Epidermal melanocyte (primary cell): ENCODE data around the gene OR2F2.
A peak's percentile ranks its signal among the peaks of the same experiment; 100 is the strongest.

Experiments used
- DNase-seq: peaks from one replicate; pipeline ENCODE4 v3.0.0; 2011; ENCODE audit warnings: low spot score; ENCODE audit not compliant: insufficient read length

Gene OR2F2, protein sequence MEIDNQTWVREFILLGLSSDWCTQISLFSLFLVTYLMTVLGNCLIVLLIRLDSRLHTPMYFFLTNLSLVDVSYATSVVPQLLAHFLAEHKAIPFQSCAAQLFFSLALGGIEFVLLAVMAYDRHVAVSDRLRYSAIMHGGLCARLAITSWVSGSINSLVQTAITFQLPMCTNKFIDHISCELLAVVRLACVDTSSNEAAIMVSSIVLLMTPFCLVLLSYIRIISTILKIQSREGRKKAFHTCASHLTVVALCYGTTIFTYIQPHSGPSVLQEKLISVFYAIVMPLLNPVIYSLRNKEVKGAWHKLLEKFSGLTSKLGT

DNA sequence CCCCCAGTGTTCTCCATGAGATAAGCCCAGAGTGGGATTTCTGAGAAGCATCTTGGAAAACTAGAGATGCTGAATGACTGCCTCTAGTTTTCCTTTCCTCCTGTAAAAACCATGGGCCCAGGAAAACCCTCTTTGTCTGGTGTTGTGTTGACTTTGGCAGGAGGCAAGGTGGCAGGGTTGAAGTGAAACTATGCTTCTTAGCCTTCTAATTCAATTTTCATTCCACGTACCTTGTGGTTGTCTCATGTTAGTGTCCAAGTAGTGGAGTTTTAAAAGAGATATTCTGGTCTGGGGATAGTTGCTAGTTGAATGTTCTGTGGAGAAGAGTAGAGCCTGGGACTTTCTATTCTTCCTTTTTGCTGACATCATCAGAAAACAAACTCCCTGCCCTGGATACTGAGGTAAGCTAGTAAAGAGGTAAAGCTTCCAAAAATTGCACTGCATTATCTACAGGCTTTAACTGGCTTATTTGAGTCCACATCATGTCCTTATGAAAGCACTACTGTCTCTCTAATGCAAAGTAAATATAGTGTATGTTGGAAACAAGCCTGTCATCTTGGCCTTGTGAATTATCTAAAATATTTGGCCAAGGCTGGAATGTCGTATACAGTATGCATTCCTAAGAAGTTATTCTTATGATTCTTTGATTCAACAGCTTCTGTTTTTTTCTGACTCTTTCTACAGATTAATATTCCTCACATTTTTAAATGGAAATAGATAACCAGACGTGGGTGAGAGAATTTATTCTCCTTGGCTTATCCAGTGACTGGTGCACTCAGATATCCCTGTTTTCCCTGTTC is at the start of gene OR2F2:
Gene OR2F2, plus strand, starts transcription at position 708 of the 800 bp plus-strand sequence. Its CDS starts 0 bp downstream, at position 708.
- no peak for DNase-seq

DNA sequence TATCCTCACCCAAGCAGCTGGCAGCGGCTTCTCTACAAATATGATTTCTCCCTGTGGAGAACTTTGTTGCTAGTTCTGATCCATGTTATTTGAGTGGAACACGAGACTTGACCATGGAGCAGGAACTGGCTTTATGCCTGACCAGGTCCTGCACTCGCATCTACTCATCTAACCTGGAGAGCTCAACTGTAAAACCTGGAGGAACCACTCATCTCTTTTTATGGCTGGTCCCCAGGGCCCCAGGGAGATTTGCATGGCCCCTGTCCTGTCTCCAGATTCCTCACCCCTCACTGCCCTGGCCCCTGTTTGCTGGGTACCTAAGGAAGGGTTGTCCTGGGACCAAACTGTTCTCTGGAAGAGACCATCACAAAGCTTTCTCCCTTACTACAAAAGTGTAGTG is 49.1 kb upstream of the OR2F2 start:
- DNase-seq, result no peak

- DNase-seq, result no peak
These were observed 48.1 kb upstream of the OR2F2 start for GRCh38 chr7:143886826-143887477.

DNA sequence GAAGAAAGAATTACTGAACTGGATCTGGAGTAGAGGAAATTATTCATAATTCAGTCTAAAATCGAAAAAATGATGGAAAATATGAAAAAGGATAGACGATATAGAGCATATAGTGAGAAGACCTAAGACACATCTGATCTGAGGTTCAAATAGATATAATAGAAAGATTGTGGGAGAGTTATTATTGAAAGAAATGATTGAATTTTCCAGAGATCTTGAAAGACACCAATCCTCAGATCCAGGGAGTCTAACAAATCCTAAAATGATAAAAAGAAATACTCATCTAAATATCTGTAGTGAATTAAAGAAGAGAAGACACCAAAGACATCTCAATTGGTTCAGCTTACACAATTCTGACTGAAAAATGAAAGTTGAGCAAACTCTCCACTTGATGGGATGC is 46.0 kb upstream of the OR2F2 start:
- no peak for DNase-seq

DNA sequence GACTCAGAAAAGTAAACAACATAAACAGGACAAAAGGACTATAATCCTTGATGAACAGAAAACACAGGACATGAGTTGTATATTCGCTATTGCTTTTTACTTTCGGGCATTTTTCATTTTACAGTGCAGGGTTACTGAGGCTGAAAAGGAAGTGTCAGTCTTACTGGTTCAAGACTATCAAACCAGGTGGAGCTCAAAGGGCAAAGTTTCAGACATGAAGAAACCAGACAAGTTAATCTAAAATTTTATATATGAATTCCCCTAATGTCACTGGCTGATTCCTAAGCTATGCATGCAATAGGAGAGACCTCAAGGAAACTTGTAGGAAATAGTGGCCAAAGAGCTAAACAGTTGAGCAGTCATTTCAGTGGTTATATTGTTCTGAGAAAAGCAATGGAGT is 44.5 kb upstream of the OR2F2 start:
- no peak for DNase-seq

- no peak for DNase-seq
These were observed 43.6 kb upstream of the OR2F2 start for GRCh38 chr7:143891457-143891856.

DNA sequence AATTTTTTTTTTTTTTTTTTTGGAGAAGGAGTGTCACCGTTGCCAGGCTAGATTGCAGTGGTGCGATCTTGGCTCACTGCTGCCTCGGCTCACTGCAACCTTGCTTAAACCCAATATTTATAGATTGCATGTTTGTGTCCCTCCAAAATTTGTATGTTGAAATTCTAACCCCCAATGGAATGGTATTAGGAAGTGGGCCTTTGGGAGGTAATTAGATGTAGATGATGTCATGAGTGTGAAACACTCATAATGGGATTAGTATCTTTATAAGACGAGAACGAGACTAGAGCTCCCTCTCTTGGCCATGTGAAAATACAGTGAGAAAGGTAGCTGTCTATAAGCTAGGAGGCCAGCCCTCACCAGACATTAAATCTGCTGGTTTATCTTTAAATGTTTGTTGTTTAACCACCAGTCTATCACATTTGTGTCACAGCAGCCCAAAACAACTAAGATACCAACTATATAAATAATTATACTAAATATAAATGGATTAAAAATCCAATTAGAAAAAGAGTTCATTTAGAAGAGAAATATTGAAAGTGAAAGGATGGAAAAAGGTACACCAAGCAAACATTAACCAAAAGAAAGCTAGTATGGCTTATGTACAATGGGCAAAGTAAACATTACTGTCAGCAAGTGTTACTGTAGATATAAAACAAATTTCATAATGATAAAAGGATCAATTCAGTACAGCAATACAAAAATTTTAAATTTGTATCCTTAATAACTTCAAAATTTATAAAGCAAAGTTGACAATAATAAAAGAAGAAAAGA is 42.3 kb upstream of the OR2F2 start:
- DNase-seq, result no peak

GRCh38 chr7:143896667-143897066 is 38.4 kb upstream of the OR2F2 start:
- no peak for DNase-seq

GRCh38 chr7:143898810-143899209 is 36.2 kb upstream of the OR2F2 start:
- DNase-seq, result no peak

DNA sequence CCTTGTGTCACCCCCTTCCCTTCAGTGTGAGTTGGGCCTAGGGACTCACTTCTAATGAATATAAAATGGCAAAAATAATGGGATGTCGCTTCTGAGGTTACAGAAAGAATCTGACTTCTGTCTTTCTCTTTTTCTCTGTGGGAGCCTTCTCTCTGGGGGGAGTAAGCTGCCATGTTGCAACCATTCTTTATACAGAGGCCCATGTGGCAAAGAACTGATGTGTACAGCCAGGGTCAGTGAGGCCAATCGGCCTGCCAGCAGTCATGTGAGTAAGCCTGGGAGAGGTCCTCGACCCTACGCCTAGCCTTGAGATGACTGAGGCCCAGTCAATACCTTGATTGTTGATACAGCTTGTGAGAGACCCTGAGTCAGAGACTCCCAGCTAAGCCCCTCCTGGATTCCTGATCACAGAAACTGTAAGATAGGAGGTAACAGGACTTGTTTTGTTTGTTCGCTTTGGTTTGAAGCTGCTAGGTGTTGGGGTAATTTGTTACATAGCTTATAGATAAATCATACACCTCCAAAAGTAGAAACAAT is 34.7 kb upstream of the OR2F2 start:
- DNase-seq, result no peak

DNA sequence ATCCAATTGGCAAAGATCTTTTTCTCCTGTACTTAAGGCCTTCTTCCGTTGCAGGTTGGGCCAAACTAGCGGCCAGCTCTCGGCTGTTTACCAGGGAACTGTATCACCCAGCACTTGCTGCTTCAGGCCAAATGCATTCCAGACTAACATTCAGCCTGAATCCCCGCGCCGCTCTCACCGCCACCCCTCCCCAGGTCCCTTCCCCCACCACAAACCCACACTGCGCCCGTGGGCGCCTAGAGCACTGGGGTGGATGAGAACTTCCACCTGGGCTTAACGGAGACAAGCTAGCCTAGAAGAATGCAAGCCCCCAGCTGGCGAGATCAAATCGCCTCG is 33.7 kb upstream of the OR2F2 start:
- DNase-seq, result no peak

GRCh38 chr7:143901668-143902331 is 33.2 kb upstream of the OR2F2 start, which contains the start of gene TCAF1:
Gene TCAF1, minus strand, starts transcription at chr7:143902176. Its CDS starts 25,568 bp downstream, at chr7:143876608.
- peak; percentile 96 for DNase-seq

GRCh38 chr7:143902332-143902899 is 32.6 kb upstream of the OR2F2 start:
- DNase-seq, result no peak

- no peak for DNase-seq
These were observed 29.5 kb upstream of the OR2F2 start for GRCh38 chr7:143905509-143905908.

DNA sequence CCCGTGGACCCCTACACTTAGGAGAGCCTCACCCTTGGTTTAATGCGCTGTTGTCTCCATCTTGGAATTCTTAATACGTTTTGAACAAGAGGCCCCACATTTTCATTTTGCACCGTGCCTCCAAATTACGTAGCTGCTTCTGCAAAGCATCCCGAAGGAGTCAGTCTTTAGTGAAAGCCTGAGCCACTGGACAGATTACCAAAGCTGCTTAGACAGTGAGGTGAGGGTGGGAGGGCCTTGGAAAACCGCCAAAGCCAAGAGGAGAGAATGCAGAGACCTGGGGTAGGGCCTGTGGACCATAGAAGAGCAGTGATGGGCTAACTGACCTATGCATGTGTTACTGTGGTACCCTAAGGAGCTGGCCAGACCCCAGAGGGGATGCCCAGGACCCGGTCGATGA is 28.9 kb upstream of the OR2F2 start:
- no peak for DNase-seq

- no peak for DNase-seq
These were observed 28.1 kb upstream of the OR2F2 start for GRCh38 chr7:143906895-143907294.

DNA sequence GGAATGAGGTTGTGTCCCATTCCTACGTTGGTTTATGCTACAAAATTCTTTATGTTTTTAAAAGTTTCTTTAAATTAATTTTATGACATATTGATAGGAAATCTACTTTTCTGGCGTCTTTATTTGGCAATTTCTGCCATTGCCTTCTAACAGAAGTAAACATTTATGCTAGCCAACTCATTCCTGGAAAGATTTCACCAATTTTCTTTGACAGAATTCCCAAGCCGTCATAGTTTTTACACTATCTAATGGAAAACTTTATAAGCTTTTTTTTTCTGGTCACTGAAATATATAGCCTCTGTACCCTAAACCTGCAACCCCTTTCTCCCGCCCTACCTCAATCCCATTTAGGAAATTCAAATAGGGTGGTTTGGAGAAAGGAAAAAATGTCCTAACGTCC is 26.9 kb upstream of the OR2F2 start:
- no peak for DNase-seq

GRCh38 chr7:143909863-143910262 is 25.2 kb upstream of the OR2F2 start:
- no peak for DNase-seq

DNA sequence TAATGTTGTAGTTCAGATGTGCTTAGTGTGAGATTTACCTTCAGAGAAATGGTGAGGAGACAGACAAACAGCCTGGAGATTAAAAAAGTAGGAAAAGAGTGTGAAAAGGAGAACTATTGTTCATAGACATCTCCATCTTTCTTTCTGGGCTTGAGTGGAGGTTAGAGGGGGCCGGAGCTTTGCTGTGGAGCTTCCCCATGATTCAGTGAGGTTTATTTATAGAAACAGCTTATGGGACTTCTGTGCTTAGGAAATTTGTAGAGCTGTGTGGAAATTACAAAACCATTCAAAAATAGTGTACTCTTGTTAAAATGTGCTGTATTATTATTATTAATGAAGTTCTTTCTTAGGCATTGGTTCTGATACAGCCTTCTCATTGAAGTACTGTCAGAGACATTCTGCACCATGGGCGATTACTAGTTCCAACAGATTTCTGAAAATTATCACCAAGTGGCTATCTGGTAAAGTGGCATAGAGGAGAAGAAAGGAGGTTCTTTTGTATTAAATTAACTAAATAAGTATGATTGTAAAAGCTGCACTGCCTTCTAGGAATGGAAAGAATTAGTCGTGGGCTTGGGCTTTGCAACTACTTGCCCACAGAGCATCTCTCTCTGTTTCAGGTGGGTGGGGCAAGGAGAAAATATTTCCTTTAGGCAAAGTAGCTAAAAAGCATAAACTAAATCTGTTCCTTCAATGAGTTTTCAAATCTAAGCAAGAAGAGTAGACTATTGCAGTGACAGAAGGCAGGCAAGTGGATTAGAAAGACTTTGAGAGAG is 24.4 kb upstream of the OR2F2 start:
- DNase-seq, result no peak
